Testis (tissue), 3 donors: ENCODE results near the gene DENND4B. TPM values are rescaled to one million over a fixed set of nuclear protein-coding genes. Genes with fewer than 3 reads are reported as not detected.

Source experiments
- DNase-seq: peaks from one replicate; pipeline ENCODE4 v3.0.0-alpha.2; 2019
- H3K27ac ChIP-seq, 2 donors: fragments of 200-600 bp; sonication (generic); one replicate each; pipeline ENCODE4 v1.5.1; 2019
- H3K27me3 ChIP-seq: fragments of 200-600 bp; sonication (generic); one replicate; pipeline ENCODE4 v1.5.1; 2019
- H3K36me3 ChIP-seq: fragments of 200-600 bp; sonication (generic); one replicate; pipeline ENCODE4 v1.5.1; 2017; ENCODE audit warnings: low read depth; ENCODE audit errors: missing control alignments
- H3K4me1 ChIP-seq: fragments of 200-600 bp; sonication (generic); one replicate; pipeline ENCODE4 v1.5.1; 2019
- H3K4me3 ChIP-seq, 2 donors: fragments of 200-600 bp; sonication (generic); one replicate each; pipeline ENCODE4 v1.5.1; 2017 to 2019
- H3K9me3 ChIP-seq: fragments of 200-600 bp; sonication (generic); one replicate; pipeline ENCODE4 v1.5.1; 2017
- CTCF ChIP-seq, 3 experiments: fragments of 450-650 bp in 2 of 3; fragments of 200-600 bp in 1 of 3; sonication (generic) in 1 of 3; IDR thresholded peaks; one replicate each; pipeline ENCODE4 v1.5.1; 2016 to 2019; ENCODE audit warnings: antibody characterized with exemption in 3 of 3, mild to moderate bottlenecking in 2 of 3, moderate library complexity in 1 of 3
- POLR2A ChIP-seq: fragments of 450-650 bp; IDR thresholded peaks from one replicate; pipeline ENCODE4 v1.6.1; 2017; ENCODE audit warnings: antibody characterized with exemption, mild to moderate bottlenecking, moderate library complexity
- WGBS, 2 donors: methylation state at CpG; one replicate each; pipeline ENCODE4 v1.1.5; 2018; 5-methylcytosine and 5-hydroxymethylcytosine counted together
- intact Hi-C: fragments of 100-400 bp; cut with DNase I; formaldehyde crosslinking; loops from one replicate; pipeline ENCODE4 v1.15.1; 2023; ENCODE audit warnings: low total_unique reads
- polyA plus RNA-seq: library from polyadenylated mRNA; stranded (reverse); fragments of 350-450 nt; fragmentation: Illumina TruSeq; extraction: RNeasy Lipid Tissue Mini Kit (QIAGEN cat#74804); gene quantifications from one replicate; pipeline ENCODE4 v1.2.3, GENCODE V29; 2014; ENCODE audit warnings: low read depth, low replicate concordance; ENCODE audit not compliant: insufficient read depth
- total RNA-seq, 2 donors: library from RNA; depleted of rRNA; stranded (reverse); fragments of >200 nt; gene quantifications; one replicate each; pipeline ENCODE4 v1.2.3, GENCODE V29; 2016

The DENND4B gene
- total and polyA plus RNA-seq, 3 donors from 2014 or later = 25.4 to 59.0 (median 54.5) TPM

GRCh38 chr1:153922972-153923925 lies 23.3 kb downstream of the DENND4B start, which contains the start of gene GATAD2B:
Gene GATAD2B (minus strand): TSS chr1:153922972. CDS start chr1:153828347, 94,625 bp downstream.
- Histone ChIP-seq H3K4me1 (peaks cover 23% of the 10 kb centered on the region), H3K4me3 (peak within 1 kb of the TSS; percentile 98 to 99), H3K36me3 (no peaks in the 10 kb centered on the region), H3K27ac (peak within 1 kb of the TSS; percentile 97 to 98), H3K9me3 (no peaks in the 10 kb centered on the region), H3K27me3 (no peaks in the 10 kb centered on the region)
- peak; percentile 100 for DNase-seq
- 0 to 1% methylated on average over 51 to 53 of the region's 53 CpGs for WGBS, 2 donors
- TF ChIP-seq CTCF (IDR thresholded peaks at IDR 0.05) (peak in 1 of 3 experiments; percentile 11), POLR2A (no peak)
- intact Hi-C loops = no loop called here

GRCh38 chr1:153922076-153922971 lies 24.2 kb downstream of the DENND4B start:
- intact Hi-C loops = no loop called here

DNA sequence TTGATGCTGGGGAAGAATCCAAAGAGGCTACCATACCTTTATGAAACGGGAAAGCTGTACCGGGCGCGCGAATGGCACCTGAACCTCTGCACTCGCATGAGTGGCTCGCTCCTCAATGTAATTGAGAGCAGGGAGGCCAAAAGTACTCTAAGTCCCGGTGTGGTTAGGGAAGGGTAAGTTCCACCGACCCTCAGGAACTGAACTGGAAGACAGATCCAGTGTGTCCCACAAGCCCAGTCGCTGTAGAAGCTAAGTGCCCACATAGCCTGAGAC lies 24.8 kb downstream of the DENND4B start:
- peak overlapping the region; percentile 98 to 99 for H3K4me3 ChIP-seq
- DNase-seq = peak; percentile 33
- WGBS, 2 donors = 2 to 3% methylated on average over 9 to 10 of the region's 10 CpGs

More at GRCh38 chr1:153922076-153922971, 24.2 kb downstream of the DENND4B start:
- H3K4me3 ChIP-seq = peak overlapping the region; percentile 98 to 99
- 0 to 1% methylated on average over 52 to 67 of the region's 86 CpGs for WGBS, 2 donors
- no peaks in the 10 kb centered on the region for H3K36me3 ChIP-seq
- H3K4me1 ChIP-seq = peaks cover 23% of the 10 kb centered on the region
- TF ChIP-seq POLR2A (no peak), CTCF (IDR thresholded peaks at IDR 0.05) (no peak)
- peak overlapping the region; percentile 97 to 98 for H3K27ac ChIP-seq
- DNase-seq = peak; percentile 66
- H3K27me3 ChIP-seq = no peaks in the 10 kb centered on the region
- H3K9me3 ChIP-seq = no peaks in the 10 kb centered on the region

More for the DNA sequence above, 24.8 kb downstream of the DENND4B start:
- Histone ChIP-seq H3K36me3 (no peaks in the 10 kb centered on the region), H3K4me1 (peaks cover 23% of the 10 kb centered on the region), H3K27ac (peak overlapping the region; percentile 97 to 98), H3K9me3 (no peaks in the 10 kb centered on the region), H3K27me3 (no peaks in the 10 kb centered on the region)
- no peak for TF ChIP-seq CTCF (IDR thresholded peaks at IDR 0.05)
- no peak for TF ChIP-seq POLR2A
- intact Hi-C loops = no loop called here
